GM06990 (cell line): ENCODE results near the gene CAMTA1.

Experiments
- DNase-seq: peaks from one replicate; pipeline ENCODE4 v3.0.0-alpha.2; 2011; ENCODE audit not compliant: insufficient read length; ENCODE audit errors: extremely low read depth
- H3K27me3 ChIP-seq: replicated peaks from 2 replicates; pipeline ENCODE4 v1.6.0; 2011; ENCODE audit warnings: low read length; ENCODE audit not compliant: control insufficient read depth, insufficient read depth
- H3K36me3 ChIP-seq: 2 replicates; pipeline ENCODE4 v1.5.1; 2011; ENCODE audit warnings: low read length; ENCODE audit not compliant: control insufficient read depth, insufficient read depth
- H3K4me3 ChIP-seq: replicated peaks from 2 replicates; pipeline ENCODE4 v1.5.1; 2011; ENCODE audit warnings: low read depth, mild to moderate bottlenecking, control low read depth, low read length
- TF ChIP-seq, protein P1 (sequence below): IDR thresholded peaks from 2 replicates; pipeline ENCODE4 v1.5.1; 2011; ENCODE audit warnings: low read length, control low read depth, mild to moderate bottlenecking, inconsistent platforms; ENCODE audit not compliant: insufficient read depth, poor library complexity, severe bottlenecking

Gene CAMTA1

DNA sequence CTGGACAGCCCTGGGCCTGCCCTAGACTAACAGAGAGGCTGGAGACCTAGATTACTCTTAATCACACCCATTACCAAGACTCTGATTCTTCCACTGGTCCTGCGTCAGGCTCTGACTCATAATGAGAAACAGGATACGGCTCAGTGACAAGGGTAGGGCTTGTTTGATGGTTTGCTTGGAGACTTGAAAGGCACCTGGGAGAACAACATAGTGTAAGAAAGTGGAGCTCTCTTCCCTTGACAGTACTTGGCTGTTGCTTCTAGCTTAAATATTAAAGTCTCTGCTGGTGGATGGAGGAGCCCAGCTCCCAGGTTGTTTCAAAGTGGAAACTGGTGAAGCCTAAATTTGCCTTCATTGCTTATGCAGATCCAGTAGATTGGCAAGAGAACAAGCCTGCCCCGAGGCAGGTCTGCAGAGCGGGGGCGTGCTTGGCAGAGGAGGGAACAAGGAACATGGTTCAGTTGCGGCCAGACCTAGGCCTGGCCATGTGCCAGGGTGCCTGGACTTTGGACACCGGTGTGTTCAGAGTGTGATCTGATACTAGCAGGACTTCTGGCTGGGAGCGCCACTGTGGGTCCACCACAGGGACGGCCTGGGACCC is 480.6 kb downstream of the CAMTA1 start:
- no peak overlapping the region for H3K4me3 ChIP-seq
- H3K27me3 ChIP-seq: no peaks in the 10 kb centered on the region
- DNase-seq: peak; percentile 34
- H3K36me3 ChIP-seq: no peaks in the 10 kb centered on the region
- TF ChIP-seq, protein P1, sequence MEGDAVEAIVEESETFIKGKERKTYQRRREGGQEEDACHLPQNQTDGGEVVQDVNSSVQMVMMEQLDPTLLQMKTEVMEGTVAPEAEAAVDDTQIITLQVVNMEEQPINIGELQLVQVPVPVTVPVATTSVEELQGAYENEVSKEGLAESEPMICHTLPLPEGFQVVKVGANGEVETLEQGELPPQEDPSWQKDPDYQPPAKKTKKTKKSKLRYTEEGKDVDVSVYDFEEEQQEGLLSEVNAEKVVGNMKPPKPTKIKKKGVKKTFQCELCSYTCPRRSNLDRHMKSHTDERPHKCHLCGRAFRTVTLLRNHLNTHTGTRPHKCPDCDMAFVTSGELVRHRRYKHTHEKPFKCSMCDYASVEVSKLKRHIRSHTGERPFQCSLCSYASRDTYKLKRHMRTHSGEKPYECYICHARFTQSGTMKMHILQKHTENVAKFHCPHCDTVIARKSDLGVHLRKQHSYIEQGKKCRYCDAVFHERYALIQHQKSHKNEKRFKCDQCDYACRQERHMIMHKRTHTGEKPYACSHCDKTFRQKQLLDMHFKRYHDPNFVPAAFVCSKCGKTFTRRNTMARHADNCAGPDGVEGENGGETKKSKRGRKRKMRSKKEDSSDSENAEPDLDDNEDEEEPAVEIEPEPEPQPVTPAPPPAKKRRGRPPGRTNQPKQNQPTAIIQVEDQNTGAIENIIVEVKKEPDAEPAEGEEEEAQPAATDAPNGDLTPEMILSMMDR: no peak

DNA sequence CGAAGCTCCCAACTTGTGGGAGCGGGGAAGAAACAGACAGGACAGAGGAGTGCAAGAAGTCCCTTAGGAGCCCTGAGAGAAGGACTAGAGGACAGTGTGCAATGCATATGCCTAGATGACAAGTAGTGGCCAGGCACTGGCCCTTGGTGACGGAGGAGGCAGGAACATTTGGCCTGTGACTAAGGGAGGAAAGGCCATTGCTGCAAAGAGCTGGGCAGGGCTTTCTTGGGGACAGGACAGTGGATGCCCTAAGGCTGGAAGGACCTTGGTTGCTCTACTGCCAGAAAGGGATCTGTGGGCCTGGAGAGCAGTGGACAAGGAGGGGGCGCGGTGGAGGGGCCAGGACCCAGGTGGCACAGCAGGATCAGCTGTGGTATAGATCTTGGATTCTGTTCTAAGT is 481.3 kb downstream of the CAMTA1 start:
- TF ChIP-seq, protein P1: no peak
- no peaks in the 10 kb centered on the region for H3K36me3 ChIP-seq
- H3K4me3 ChIP-seq: no peak overlapping the region
- H3K27me3 ChIP-seq: no peaks in the 10 kb centered on the region
- no peak for DNase-seq

DNA sequence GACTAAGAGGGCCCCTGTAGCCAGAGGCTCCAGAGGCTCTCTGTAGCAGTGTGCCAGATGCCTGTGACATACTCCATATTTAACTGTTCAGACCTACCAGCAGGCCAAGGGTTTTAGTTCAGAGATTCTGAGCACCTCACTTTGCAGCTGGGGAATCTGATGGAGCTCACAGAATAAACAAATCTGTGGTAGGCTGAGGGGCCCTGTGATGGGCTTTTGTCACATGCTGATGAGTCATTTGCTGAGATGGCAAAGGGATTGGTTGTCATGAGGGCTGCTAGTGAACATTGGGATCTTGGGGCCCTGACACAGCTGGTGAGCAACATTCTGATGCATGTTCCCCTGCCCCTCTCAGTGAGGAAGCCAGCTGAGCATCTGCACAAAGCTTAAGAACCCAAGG is 482.2 kb downstream of the CAMTA1 start:
- DNase-seq: no peak
- no peaks in the 10 kb centered on the region for H3K27me3 ChIP-seq
- TF ChIP-seq, protein P1: no peak
- H3K36me3 ChIP-seq: no peaks in the 10 kb centered on the region
- no peak overlapping the region for H3K4me3 ChIP-seq

DNA sequence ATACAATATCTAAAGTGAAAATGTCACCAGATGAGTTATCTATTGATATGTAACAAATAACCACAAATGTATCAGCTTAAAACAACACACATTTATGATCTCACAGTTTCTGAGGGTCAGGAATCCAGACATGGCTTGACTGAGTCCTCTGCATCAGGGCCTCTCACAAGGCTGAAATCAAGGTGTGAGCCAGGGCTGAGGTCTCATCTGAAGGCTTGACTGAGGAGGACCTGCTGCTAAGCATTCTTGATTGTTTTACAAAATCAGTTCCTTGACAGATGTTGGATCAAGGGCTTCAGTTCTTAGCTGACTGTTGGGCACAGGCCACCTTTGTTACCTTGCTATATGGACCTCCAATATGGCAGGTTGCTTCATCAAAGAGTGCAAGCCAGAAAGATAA is 483.7 kb downstream of the CAMTA1 start:
- no peak for DNase-seq
- no peaks in the 10 kb centered on the region for H3K36me3 ChIP-seq
- no peaks in the 10 kb centered on the region for H3K27me3 ChIP-seq
- no peak overlapping the region for H3K4me3 ChIP-seq
- TF ChIP-seq, protein P1: no peak

DNA sequence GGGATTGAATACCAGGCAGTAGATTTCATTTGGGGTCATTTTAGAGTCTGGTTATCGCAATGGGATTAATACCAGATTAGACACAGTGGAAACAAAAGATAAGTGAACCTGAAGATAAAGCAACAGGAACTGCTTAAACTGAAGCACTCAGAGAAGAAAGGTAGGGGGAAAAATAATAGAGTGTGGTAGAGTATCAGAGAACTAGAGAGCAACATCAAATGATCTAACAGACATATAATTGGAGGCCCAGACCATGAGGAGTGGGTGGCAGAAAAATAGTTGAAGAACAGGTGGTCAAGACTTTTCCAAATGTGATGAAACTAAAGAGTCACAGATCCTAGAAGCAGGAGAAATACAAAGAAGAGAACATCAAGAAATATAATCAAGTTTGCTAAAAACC is 484.3 kb downstream of the CAMTA1 start:
- H3K4me3 ChIP-seq: no peak overlapping the region
- no peaks in the 10 kb centered on the region for H3K27me3 ChIP-seq
- TF ChIP-seq, protein P1: no peak
- H3K36me3 ChIP-seq: no peaks in the 10 kb centered on the region
- DNase-seq: no peak

DNA sequence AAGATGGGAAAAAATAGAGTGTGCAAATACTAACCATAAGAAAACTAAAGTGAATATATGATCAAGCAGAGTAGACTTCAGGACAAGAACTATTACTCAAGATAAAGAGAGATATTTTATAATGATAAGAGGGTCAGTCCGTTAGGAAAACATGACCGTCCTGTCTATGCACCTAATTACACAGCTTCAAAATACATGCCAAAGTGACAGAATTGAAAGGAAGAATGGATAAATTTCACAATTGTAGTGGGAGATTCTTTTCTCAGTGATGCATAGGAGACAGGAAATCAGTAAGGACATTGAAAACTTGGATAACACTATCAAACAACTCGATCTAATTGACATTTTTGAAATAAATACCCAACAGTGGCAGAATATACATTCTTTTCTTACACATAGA is 489.0 kb downstream of the CAMTA1 start:
- no peaks in the 10 kb centered on the region for H3K36me3 ChIP-seq
- no peak for DNase-seq
- H3K27me3 ChIP-seq: no peaks in the 10 kb centered on the region; the same call in 1 of the 2 replicates
- no peak overlapping the region for H3K4me3 ChIP-seq
- TF ChIP-seq, protein P1: no peak
